HuH-7.5 (cell line): ENCODE measurements around the gene SPHK2.
A peak's percentile ranks its signal among the peaks of the same experiment; 100 is the strongest.
"Not testable (repeated sequence)": the region's sequence is repeated elsewhere in the genome, so short reads cannot be mapped to it uniquely, and the experiment has no call there.

ENCODE experiments used
- DNase-seq: peaks from one replicate; pipeline ENCODE4 v3.0.0; 2011; ENCODE audit warnings: low spot score

Gene SPHK2

GRCh38 chr19:48637449-48637947 is 18.2 kb downstream of the SPHK2 start:
- peak; percentile 97 for DNase-seq

GRCh38 chr19:48637948-48638830 is 18.9 kb downstream of the SPHK2 start:
- peak; percentile 78 for DNase-seq

- no peak for DNase-seq
These were observed 19.6 kb downstream of the SPHK2 start for GRCh38 chr19:48638831-48639381.

GRCh38 chr19:48639483-48640375 is 20.4 kb downstream of the SPHK2 start:
- DNase-seq: no peak

GRCh38 chr19:48641850-48642249 is 22.5 kb downstream of the SPHK2 start:
- DNase-seq: no peak

- no peak for DNase-seq
These were observed 23.6 kb downstream of the SPHK2 start for GRCh38 chr19:48642862-48643261.

- no peak for DNase-seq
These were observed 25.0 kb downstream of the SPHK2 start for GRCh38 chr19:48644355-48644754.

GRCh38 chr19:48644839-48645619 is 25.7 kb downstream of the SPHK2 start:
- DNase-seq: no peak

GRCh38 chr19:48645620-48646000 is 26.3 kb downstream of the SPHK2 start:
- no peak for DNase-seq

GRCh38 chr19:48646001-48646721 is 26.9 kb downstream of the SPHK2 start, which contains the start of gene CA11:
Gene CA11, minus strand, starts transcription at chr19:48646187. Its CDS starts 555 bp downstream, at chr19:48645632.
- DNase-seq: peak; percentile 96

- no peak for DNase-seq
These were observed 27.5 kb downstream of the SPHK2 start for GRCh38 chr19:48646722-48647216.

- DNase-seq: no peak
These were observed 28.8 kb downstream of the SPHK2 start for GRCh38 chr19:48648134-48648533.

- no peak for DNase-seq
These were observed 31.8 kb downstream of the SPHK2 start for GRCh38 chr19:48650974-48651682.

- DNase-seq: no peak
These were observed 32.4 kb downstream of the SPHK2 start for GRCh38 chr19:48651683-48652048.

GRCh38 chr19:48654299-48655059 is 35.2 kb downstream of the SPHK2 start:
- no peak for DNase-seq

- no peak for DNase-seq
These were observed 37.7 kb downstream of the SPHK2 start for GRCh38 chr19:48656840-48657474.

GRCh38 chr19:48657828-48658227 is 38.5 kb downstream of the SPHK2 start:
- not testable (repeated sequence) for DNase-seq

GRCh38 chr19:48658483-48658882 is 39.2 kb downstream of the SPHK2 start:
- no peak for DNase-seq

- no peak for DNase-seq
These were observed 40.5 kb downstream of the SPHK2 start for GRCh38 chr19:48659768-48660167.
